Neural progenitor cell (in vitro differentiated cells): ENCODE results near the gene PMPCA. TPM values are rescaled to one million over a fixed set of nuclear protein-coding genes. Genes with fewer than 3 reads are reported as not detected.

Experiments
- DNase-seq: peaks from one replicate; pipeline ENCODE4 v3.0.0-alpha.2; 2016; ENCODE audit warnings: low spot score
- H2AFZ ChIP-seq: fragments of 200-600 bp; sonication (generic); replicated peaks from 2 replicates; pipeline ENCODE4 v1.6.1; 2016; ENCODE audit warnings: antibody characterized with exemption
- H3F3A ChIP-seq: fragments of 200-600 bp; sonication (generic); 2 replicates; pipeline ENCODE4 v1.6.1; 2016; ENCODE audit warnings: antibody characterized with exemption, low read depth
- H3K27ac ChIP-seq: fragments of 200-600 bp; sonication (generic); 2 replicates; pipeline ENCODE4 v1.5.1; 2016; ENCODE audit warnings: mild to moderate bottlenecking
- H3K27me3 ChIP-seq: fragments of 200-600 bp; sonication (generic); 2 replicates; pipeline ENCODE4 v1.6.1; 2016; ENCODE audit warnings: mild to moderate bottlenecking, moderate library complexity
- H3K36me3 ChIP-seq: fragments of 200-600 bp; sonication (generic); 2 replicates; pipeline ENCODE4 v1.5.1; 2016
- H3K4me1 ChIP-seq: fragments of 200-600 bp; sonication (generic); 2 replicates; pipeline ENCODE4 v1.6.1; 2016; ENCODE audit warnings: mixed run types
- H3K4me2 ChIP-seq: fragments of 200-600 bp; sonication (generic); 2 replicates; pipeline ENCODE4 v1.6.1; 2016
- H3K4me3 ChIP-seq: fragments of 200-600 bp; sonication (generic); 2 replicates; pipeline ENCODE4 v1.5.1; 2016
- H3K79me2 ChIP-seq: fragments of 200-600 bp; sonication (generic); 2 replicates; pipeline ENCODE4 v1.6.1; 2016; ENCODE audit warnings: low read depth
- H3K9ac ChIP-seq: fragments of 200-600 bp; sonication (generic); 2 replicates; pipeline ENCODE4 v1.6.1; 2016
- H3K9me3 ChIP-seq: fragments of 200-600 bp; sonication (generic); 2 replicates; pipeline ENCODE4 v1.5.1; 2016; ENCODE audit warnings: low read depth
- H4K20me1 ChIP-seq: fragments of 200-600 bp; sonication (generic); 2 replicates; pipeline ENCODE4 v1.6.1; 2016; ENCODE audit warnings: low read depth
- H3K27ac Mint-ChIP-seq: 3 replicates; pipeline ENCODE4 v1.8.0; 2021; ENCODE audit warnings: mixed read lengths
- H3K27me3 Mint-ChIP-seq: 2 replicates; pipeline ENCODE4 v1.8.0; 2022; ENCODE audit warnings: low read depth, mild to moderate bottlenecking, inconsistent platforms, moderate library complexity, mixed read lengths; ENCODE audit not compliant: insufficient read depth
- H3K36me3 Mint-ChIP-seq: 3 replicates; pipeline ENCODE4 v1.8.0; 2021; ENCODE audit warnings: mixed read lengths
- H3K4me1 Mint-ChIP-seq: 3 replicates; pipeline ENCODE4 v1.8.0; 2021; ENCODE audit warnings: mixed read lengths
- H3K4me3 Mint-ChIP-seq: 3 replicates; pipeline ENCODE4 v1.8.0; 2021; ENCODE audit warnings: mild to moderate bottlenecking, moderate library complexity, mixed read lengths
- H3K9me3 Mint-ChIP-seq: 3 replicates; pipeline ENCODE4 v1.8.0; 2020; ENCODE audit warnings: mixed read lengths
- CTCF ChIP-seq: fragments of 200-600 bp; sonication (generic); IDR thresholded peaks from 2 replicates; pipeline ENCODE4 v1.5.1; 2017; ENCODE audit warnings: antibody characterized with exemption, mild to moderate bottlenecking
- EZH2 ChIP-seq: fragments of 200-600 bp; sonication (generic); IDR thresholded peaks from 2 replicates; pipeline ENCODE4 v1.6.1; 2017; ENCODE audit warnings: antibody characterized with exemption, mild to moderate bottlenecking, moderate library complexity
- EZH2phosphoT487 ChIP-seq: fragments of 200-600 bp; sonication (generic); IDR thresholded peaks from 2 replicates; pipeline ENCODE4 v1.6.1; 2017; ENCODE audit warnings: antibody characterized with exemption
- total RNA-seq: library from RNA; depleted of rRNA; stranded (reverse); fragments of >200 nt; gene quantifications from 2 replicates; pipeline ENCODE4 v1.2.3, GENCODE V29; 2015; ENCODE audit warnings: low replicate concordance

The PMPCA gene
- total RNA-seq, 1 donor from 2014 or later: 51.3 TPM

- no peaks in the 10 kb centered on the region for H3F3A ChIP-seq
- no peaks in the 10 kb centered on the region for H3K4me1 ChIP-seq
- no peak for DNase-seq
- Mint-ChIP-seq H3K4me1 (no peaks in the 10 kb centered on the region), H3K9me3 (no peaks in the 10 kb centered on the region), H3K4me3 (no peak overlapping the region), H3K36me3 (peaks cover 30% of the 10 kb centered on the region), H3K27ac (no peak overlapping the region), H3K27me3 (peaks cover 2% of the 10 kb centered on the region)
- peaks cover 9% of the 10 kb centered on the region for H4K20me1 ChIP-seq
- H3K36me3 ChIP-seq: peaks cover 4% of the 10 kb centered on the region
- H2AFZ ChIP-seq: no peak overlapping the region
- TF ChIP-seq EZH2phosphoT487: no peak
- no peak for TF ChIP-seq CTCF
- TF ChIP-seq EZH2: no peak
- no peaks in the 10 kb centered on the region for H3K79me2 ChIP-seq
- H3K27ac ChIP-seq: no peak overlapping the region
- no peak overlapping the region for H3K4me3 ChIP-seq
- H3K27me3 ChIP-seq: no peaks in the 10 kb centered on the region
- no peak overlapping the region for H3K9ac ChIP-seq
- H3K4me2 ChIP-seq: no peak overlapping the region
- no peaks in the 10 kb centered on the region for H3K9me3 ChIP-seq
These were observed 53.1 kb downstream of the PMPCA start for GRCh38 chr9:136463578-136463977.

- no peaks in the 10 kb centered on the region for H3K79me2 ChIP-seq
- peaks cover 2% of the 10 kb centered on the region for H3K27me3 Mint-ChIP-seq
- H3K27ac ChIP-seq: no peak overlapping the region
- H3K9ac ChIP-seq: no peak overlapping the region
- no peaks in the 10 kb centered on the region for H3K9me3 Mint-ChIP-seq
- peaks cover 23% of the 10 kb centered on the region for H3K36me3 Mint-ChIP-seq
- H2AFZ ChIP-seq: no peak overlapping the region
- no peaks in the 10 kb centered on the region for H3K9me3 ChIP-seq
- no peak overlapping the region for H3K4me3 Mint-ChIP-seq
- H3K4me2 ChIP-seq: no peak overlapping the region
- no peaks in the 10 kb centered on the region for H3F3A ChIP-seq
- no peaks in the 10 kb centered on the region for H3K4me1 ChIP-seq
- peaks cover 16% of the 10 kb centered on the region for H4K20me1 ChIP-seq
- H3K4me1 Mint-ChIP-seq: no peaks in the 10 kb centered on the region
- H3K36me3 ChIP-seq: peaks cover 4% of the 10 kb centered on the region
- no peak for DNase-seq
- H3K27ac Mint-ChIP-seq: no peak overlapping the region
- H3K4me3 ChIP-seq: no peak overlapping the region
- H3K27me3 ChIP-seq: no peaks in the 10 kb centered on the region
- TF ChIP-seq EZH2 (no peak), CTCF (no peak)
These were observed 53.8 kb downstream of the PMPCA start for GRCh38 chr9:136464241-136464640.

GRCh38 chr9:136465500-136466154, 55.2 kb downstream of the PMPCA start:
- Histone ChIP-seq H3K27me3 (no peaks in the 10 kb centered on the region), H3K9ac (no peak overlapping the region), H3K4me1 (no peaks in the 10 kb centered on the region), H4K20me1 (peaks cover 28% of the 10 kb centered on the region), H3K79me2 (peaks cover 2% of the 10 kb centered on the region), H3K9me3 (no peaks in the 10 kb centered on the region), H3K4me2 (no peak overlapping the region), H3K36me3 (peaks cover 4% of the 10 kb centered on the region), H2AFZ (no peak overlapping the region), H3F3A (no peaks in the 10 kb centered on the region), H3K27ac (no peak overlapping the region), H3K4me3 (no peak overlapping the region)
- peaks cover 2% of the 10 kb centered on the region for H3K27me3 Mint-ChIP-seq
- no peak for TF ChIP-seq CTCF
- no peak for TF ChIP-seq EZH2
- no peak for TF ChIP-seq EZH2phosphoT487
- H3K27ac Mint-ChIP-seq: no peak overlapping the region
- H3K36me3 Mint-ChIP-seq: peaks cover 25% of the 10 kb centered on the region
- no peaks in the 10 kb centered on the region for H3K9me3 Mint-ChIP-seq
- H3K4me1 Mint-ChIP-seq: no peaks in the 10 kb centered on the region
- no peak for DNase-seq
- H3K4me3 Mint-ChIP-seq: no peak overlapping the region
